SK-N-SH treated with all-trans-retinoic acid at 6 μM for 48 hours (cell line): ENCODE measurements around the gene C12orf76.

Experiments used
- ATAC-seq: fragments of 200-7000 bp; cut with Tn5 transposase; 3 replicates; pipeline ENCODE4 v1.9.1; 2020; ENCODE audit warnings: mild to moderate bottlenecking, moderate library complexity
- ARNTL ChIP-seq: fragments of 450-650 bp; formaldehyde crosslinking; IDR thresholded peaks from 2 replicates; pipeline ENCODE4 v1.5.0; 2020; ENCODE audit warnings: low read depth, mild to moderate bottlenecking, moderate library complexity, borderline replicate concordance
- BACH2 ChIP-seq: fragments of 250-450 bp; sonication (Bioruptor Pico); IDR thresholded peaks from 2 replicates; pipeline ENCODE4 v1.9.0; 2021; ENCODE audit warnings: mild to moderate bottlenecking, borderline replicate concordance
- CSDC2 ChIP-seq: fragments of 250-450 bp; sonication (Bioruptor Pico); IDR thresholded peaks from 2 replicates; pipeline ENCODE4 v1.5.0; 2020; ENCODE audit warnings: mild to moderate bottlenecking, moderate library complexity
- ESRRG ChIP-seq: fragments of 250-450 bp; sonication (Bioruptor Pico); IDR thresholded peaks from 2 replicates; pipeline ENCODE4 v1.6.1; 2021; ENCODE audit warnings: mild to moderate bottlenecking
- GLIS3 ChIP-seq: fragments of 250-450 bp; sonication (Bioruptor Pico); IDR thresholded peaks from 2 replicates; pipeline ENCODE4 v1.5.0; 2020; ENCODE audit warnings: mild to moderate bottlenecking, moderate library complexity
- ISL1 ChIP-seq: fragments of 250-450 bp; sonication (Bioruptor Pico); IDR thresholded peaks from 2 replicates; pipeline ENCODE4 v2.1.2; 2022; ENCODE audit warnings: mild to moderate bottlenecking, moderate library complexity
- OSR1 ChIP-seq: fragments of 250-450 bp; sonication (Bioruptor Pico); IDR thresholded peaks from 2 replicates; pipeline ENCODE4 v1.8.0; 2022; ENCODE audit warnings: moderate library complexity, mild to moderate bottlenecking, inconsistent platforms
- PPARA ChIP-seq: fragments of 250-450 bp; sonication (Bioruptor Pico); IDR thresholded peaks from 2 replicates; pipeline ENCODE4 v1.5.0; 2020; ENCODE audit warnings: mild to moderate bottlenecking, borderline replicate concordance
- RARB ChIP-seq: fragments of 250-450 bp; sonication (Bioruptor Pico); IDR thresholded peaks from 2 replicates; pipeline ENCODE4 v1.8.0; 2021; ENCODE audit warnings: mild to moderate bottlenecking, moderate library complexity
- SNAI2 ChIP-seq: fragments of 250-450 bp; sonication (Bioruptor Pico); IDR thresholded peaks from 2 replicates; pipeline ENCODE4 v1.5.0; 2020; ENCODE audit warnings: mild to moderate bottlenecking, moderate library complexity
- TCF4 ChIP-seq: fragments of 250-450 bp; sonication (Bioruptor Pico); IDR thresholded peaks from 2 replicates; pipeline ENCODE4 v1.8.0; 2021; ENCODE audit warnings: mild to moderate bottlenecking, moderate library complexity, borderline replicate concordance
- TOX ChIP-seq: fragments of 250-450 bp; sonication (Bioruptor Pico); IDR thresholded peaks from 2 replicates; pipeline ENCODE4 v1.8.0; 2021; ENCODE audit warnings: mild to moderate bottlenecking, moderate library complexity, borderline replicate concordance
- ZC3H10 ChIP-seq: fragments of 250-450 bp; sonication (Bioruptor Pico); IDR thresholded peaks from 2 replicates; pipeline ENCODE4 v1.5.1; 2021; ENCODE audit warnings: mild to moderate bottlenecking, moderate library complexity
- ZFP3 ChIP-seq: fragments of 250-450 bp; sonication (Bioruptor Pico); IDR thresholded peaks from 2 replicates; pipeline ENCODE4 v1.5.0; 2020; ENCODE audit warnings: mild to moderate bottlenecking, moderate library complexity
- ZFP30 ChIP-seq: fragments of 450-650 bp; formaldehyde crosslinking; IDR thresholded peaks from 2 replicates; pipeline ENCODE4 v1.5.0; 2022; ENCODE audit warnings: mild to moderate bottlenecking, moderate library complexity
- ZNF565 ChIP-seq: fragments of 450-650 bp; formaldehyde crosslinking; conservative IDR thresholded peaks from 2 replicates; pipeline ENCODE4 v1.5.0; 2020; ENCODE audit warnings: low read depth, mild to moderate bottlenecking, moderate library complexity
- ZNF70 ChIP-seq: fragments of 450-650 bp; formaldehyde crosslinking; IDR thresholded peaks from 2 replicates; pipeline ENCODE4 v1.5.0; 2020; ENCODE audit warnings: mild to moderate bottlenecking, moderate library complexity
- ZNF8 ChIP-seq: fragments of 450-650 bp; formaldehyde crosslinking; IDR thresholded peaks from 2 replicates; pipeline ENCODE4 v1.5.0; 2020; ENCODE audit warnings: mild to moderate bottlenecking, moderate library complexity
- TF ChIP-seq, protein P1 (sequence below): fragments of 250-450 bp; sonication (Bioruptor Pico); IDR thresholded peaks from 2 replicates; pipeline ENCODE4 v1.8.0; 2021; ENCODE audit warnings: low read depth, mild to moderate bottlenecking, moderate library complexity, borderline replicate concordance
- TF ChIP-seq, protein P2 (sequence below): fragments of 250-450 bp; sonication (Bioruptor Pico); IDR thresholded peaks from 2 replicates; pipeline ENCODE4 v1.5.1; 2020; ENCODE audit warnings: low read depth, mild to moderate bottlenecking, moderate library complexity
- TF ChIP-seq, protein P3 (sequence below): fragments of 250-450 bp; sonication (Bioruptor Pico); IDR thresholded peaks from 2 replicates; pipeline ENCODE4 v1.8.0; 2020; ENCODE audit warnings: mild to moderate bottlenecking, moderate library complexity, borderline replicate concordance
- TF ChIP-seq, protein P4 (sequence below): fragments of 250-450 bp; sonication (Bioruptor Pico); IDR thresholded peaks from 2 replicates; pipeline ENCODE4 v1.5.0; 2020; ENCODE audit warnings: mild to moderate bottlenecking, moderate library complexity

Gene C12orf76, protein sequence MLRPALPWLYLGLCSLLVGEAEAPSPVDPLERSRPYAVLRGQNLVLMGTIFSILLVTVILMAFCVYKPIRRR

DNA sequence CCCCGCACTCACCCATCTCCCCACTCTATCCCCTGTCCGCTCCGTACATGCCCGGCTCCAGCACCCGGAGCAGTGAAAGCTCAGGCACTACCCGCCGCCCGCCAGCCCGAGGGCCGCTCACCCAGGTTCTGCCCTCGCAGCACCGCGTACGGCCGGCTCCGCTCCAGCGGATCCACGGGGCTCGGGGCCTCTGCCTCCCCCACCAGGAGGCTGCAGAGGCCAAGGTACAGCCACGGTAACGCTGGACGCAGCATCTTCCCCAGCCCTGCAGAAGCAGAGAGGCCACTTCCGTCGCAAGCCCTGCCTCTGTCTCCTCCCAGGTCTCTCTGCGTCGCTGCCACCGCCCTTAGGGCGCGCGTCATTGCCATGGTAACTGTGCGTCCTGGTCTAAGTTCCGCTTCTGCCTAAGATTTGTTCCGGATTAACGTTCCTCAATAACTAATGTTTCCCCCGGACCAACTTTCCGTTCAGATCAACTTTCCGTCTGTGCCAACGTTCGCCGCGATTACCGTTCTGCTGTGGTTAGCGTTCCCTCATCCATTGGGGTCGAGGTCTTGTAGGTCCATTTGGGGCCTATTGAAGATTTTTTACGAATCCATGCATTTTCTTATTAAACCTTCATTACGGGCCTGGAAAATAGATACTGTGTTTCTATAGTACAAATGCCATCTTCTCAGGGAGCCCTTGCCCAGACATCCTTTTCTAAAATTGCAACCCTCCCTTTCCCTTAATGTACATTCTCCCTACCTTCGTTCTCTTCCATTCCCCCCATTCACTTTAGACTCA, at the start of gene C12orf76:
Gene C12orf76, minus strand, starts transcription at position 281 of the 786 bp plus-strand sequence. Its CDS starts 27 bp downstream, at position 254.
- TF ChIP-seq RARB (CRISPR knock-in tag) (0 out of 2 replicates have a peak, but pooled peaks have one; percentile 46), ARNTL (CRISPR knock-in tag) (no peak)
- peak; percentile 100 for ATAC-seq

DNA sequence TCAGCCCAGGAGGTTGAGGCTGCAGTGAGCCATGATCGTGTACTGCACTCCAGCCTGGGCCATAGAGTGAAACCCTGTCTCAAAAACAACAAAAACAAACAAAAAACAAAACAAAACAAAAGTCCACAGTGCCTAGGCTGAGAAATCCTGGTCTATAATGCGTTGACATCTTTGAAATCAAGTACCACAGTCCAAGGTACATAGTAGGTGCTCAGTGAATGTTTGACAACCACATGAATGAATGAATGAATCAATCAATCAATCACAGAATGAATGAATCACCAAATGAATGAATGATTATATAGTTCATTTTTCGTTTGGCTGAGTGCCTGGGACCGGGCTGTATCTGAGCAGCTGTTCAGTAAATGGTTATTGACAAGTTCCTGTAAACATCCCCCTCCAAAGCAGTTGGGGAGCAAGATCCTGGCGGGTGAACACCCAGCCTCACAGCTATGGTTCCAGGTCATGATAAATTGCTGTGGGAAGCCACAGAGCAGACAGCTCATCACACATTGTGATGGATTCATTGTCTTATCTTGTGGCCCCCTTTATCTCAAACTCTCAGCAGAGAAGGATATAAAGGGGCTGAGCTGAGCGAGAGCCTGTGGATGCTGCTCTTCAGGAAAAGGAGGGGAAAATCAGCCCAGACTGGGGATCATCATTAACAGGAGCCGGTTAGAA, 45.4 kb upstream of the C12orf76 start:
- TF ChIP-seq SNAI2 (CRISPR knock-in tag) (no peak), TOX (no peak), ZC3H10 (CRISPR knock-in tag) (no peak), ZFP30 (CRISPR knock-in tag) (no peak)
- TF ChIP-seq, protein P1, sequence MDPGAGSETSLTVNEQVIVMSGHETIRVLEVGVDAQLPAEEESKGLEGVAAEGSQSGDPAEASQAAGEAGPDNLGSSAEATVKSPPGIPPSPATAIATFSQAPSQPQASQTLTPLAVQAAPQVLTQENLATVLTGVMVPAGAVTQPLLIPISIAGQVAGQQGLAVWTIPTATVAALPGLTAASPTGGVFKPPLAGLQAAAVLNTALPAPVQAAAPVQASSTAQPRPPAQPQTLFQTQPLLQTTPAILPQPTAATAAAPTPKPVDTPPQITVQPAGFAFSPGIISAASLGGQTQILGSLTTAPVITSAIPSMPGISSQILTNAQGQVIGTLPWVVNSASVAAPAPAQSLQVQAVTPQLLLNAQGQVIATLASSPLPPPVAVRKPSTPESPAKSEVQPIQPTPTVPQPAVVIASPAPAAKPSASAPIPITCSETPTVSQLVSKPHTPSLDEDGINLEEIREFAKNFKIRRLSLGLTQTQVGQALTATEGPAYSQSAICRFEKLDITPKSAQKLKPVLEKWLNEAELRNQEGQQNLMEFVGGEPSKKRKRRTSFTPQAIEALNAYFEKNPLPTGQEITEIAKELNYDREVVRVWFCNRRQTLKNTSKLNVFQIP (CRISPR knock-in tag): no peak
- TF ChIP-seq, protein P2, sequence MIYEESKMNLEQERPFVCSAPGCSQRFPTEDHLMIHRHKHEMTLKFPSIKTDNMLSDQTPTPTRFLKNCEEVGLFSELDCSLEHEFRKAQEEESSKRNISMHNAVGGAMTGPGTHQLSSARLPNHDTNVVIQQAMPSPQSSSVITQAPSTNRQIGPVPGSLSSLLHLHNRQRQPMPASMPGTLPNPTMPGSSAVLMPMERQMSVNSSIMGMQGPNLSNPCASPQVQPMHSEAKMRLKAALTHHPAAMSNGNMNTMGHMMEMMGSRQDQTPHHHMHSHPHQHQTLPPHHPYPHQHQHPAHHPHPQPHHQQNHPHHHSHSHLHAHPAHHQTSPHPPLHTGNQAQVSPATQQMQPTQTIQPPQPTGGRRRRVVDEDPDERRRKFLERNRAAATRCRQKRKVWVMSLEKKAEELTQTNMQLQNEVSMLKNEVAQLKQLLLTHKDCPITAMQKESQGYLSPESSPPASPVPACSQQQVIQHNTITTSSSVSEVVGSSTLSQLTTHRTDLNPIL (CRISPR knock-in tag): no peak
- TF ChIP-seq, all 23 proteins: peak for 0
- no peak for ATAC-seq

DNA sequence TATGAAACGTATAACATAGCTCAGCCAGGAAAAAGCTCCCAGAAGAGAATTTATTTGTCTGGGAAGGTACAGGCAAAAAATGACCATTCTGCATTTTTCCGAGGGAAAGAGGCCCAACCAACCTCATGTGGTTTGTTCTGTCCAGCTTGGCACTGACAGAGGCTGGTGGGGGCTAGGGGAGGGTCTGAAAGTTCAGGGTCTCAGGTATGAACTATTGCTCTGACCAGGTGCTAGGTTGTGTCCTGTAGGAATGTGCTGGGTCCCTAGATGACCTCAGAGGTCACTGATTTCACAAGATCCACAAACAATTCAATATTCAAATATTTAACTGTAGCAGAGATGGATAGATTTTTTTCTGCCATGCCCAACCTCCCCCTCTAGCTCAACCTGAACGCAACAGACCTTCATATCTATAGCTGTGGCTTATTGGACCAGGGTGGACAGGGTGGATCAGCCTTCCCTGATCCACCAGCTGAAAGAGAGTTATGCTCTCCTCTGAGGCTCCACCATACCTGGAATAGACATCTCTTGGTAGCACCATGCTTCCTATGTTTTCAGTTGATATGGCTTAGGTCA, 42.9 kb upstream of the C12orf76 start:
- TF ChIP-seq GLIS3 (CRISPR knock-in tag) (no peak), CSDC2 (no peak), PPARA (CRISPR knock-in tag) (no peak), TCF4 (CRISPR knock-in tag) (no peak), ZNF70 (no peak), ZNF8 (CRISPR knock-in tag) (no peak), ZFP30 (CRISPR knock-in tag) (no peak), TOX (no peak), ZNF565 (CRISPR knock-in tag) (no peak), ARNTL (CRISPR knock-in tag) (no peak), BACH2 (CRISPR knock-in tag) (no peak), ZFP3 (CRISPR knock-in tag) (no peak), ESRRG (CRISPR knock-in tag) (no peak), OSR1 (no peak), SNAI2 (CRISPR knock-in tag) (no peak), ISL1 (CRISPR knock-in tag) (no peak)
- TF ChIP-seq, protein P1 (CRISPR knock-in tag): no peak
- TF ChIP-seq, protein P3, sequence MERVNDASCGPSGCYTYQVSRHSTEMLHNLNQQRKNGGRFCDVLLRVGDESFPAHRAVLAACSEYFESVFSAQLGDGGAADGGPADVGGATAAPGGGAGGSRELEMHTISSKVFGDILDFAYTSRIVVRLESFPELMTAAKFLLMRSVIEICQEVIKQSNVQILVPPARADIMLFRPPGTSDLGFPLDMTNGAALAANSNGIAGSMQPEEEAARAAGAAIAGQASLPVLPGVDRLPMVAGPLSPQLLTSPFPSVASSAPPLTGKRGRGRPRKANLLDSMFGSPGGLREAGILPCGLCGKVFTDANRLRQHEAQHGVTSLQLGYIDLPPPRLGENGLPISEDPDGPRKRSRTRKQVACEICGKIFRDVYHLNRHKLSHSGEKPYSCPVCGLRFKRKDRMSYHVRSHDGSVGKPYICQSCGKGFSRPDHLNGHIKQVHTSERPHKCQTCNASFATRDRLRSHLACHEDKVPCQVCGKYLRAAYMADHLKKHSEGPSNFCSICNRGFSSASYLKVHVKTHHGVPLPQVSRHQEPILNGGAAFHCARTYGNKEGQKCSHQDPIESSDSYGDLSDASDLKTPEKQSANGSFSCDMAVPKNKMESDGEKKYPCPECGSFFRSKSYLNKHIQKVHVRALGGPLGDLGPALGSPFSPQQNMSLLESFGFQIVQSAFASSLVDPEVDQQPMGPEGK: no peak
- TF ChIP-seq, protein P4, sequence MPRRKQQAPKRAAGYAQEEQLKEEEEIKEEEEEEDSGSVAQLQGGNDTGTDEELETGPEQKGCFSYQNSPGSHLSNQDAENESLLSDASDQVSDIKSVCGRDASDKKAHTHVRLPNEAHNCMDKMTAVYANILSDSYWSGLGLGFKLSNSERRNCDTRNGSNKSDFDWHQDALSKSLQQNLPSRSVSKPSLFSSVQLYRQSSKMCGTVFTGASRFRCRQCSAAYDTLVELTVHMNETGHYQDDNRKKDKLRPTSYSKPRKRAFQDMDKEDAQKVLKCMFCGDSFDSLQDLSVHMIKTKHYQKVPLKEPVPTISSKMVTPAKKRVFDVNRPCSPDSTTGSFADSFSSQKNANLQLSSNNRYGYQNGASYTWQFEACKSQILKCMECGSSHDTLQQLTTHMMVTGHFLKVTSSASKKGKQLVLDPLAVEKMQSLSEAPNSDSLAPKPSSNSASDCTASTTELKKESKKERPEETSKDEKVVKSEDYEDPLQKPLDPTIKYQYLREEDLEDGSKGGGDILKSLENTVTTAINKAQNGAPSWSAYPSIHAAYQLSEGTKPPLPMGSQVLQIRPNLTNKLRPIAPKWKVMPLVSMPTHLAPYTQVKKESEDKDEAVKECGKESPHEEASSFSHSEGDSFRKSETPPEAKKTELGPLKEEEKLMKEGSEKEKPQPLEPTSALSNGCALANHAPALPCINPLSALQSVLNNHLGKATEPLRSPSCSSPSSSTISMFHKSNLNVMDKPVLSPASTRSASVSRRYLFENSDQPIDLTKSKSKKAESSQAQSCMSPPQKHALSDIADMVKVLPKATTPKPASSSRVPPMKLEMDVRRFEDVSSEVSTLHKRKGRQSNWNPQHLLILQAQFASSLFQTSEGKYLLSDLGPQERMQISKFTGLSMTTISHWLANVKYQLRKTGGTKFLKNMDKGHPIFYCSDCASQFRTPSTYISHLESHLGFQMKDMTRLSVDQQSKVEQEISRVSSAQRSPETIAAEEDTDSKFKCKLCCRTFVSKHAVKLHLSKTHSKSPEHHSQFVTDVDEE (CRISPR knock-in tag): no peak
- ATAC-seq: no peak
